HEK293 (cell line): ENCODE results near the gene CACNA1B.

ENCODE experiments used
- CTCF ChIA-PET: fragments of 350-600 bp; formaldehyde crosslinking; extraction: SDS; loops from one replicate; lab custom pipeline; 2021; ENCODE audit warnings: antibody characterized with exemption; lab: Yijun Ruan, JAX
- POLR2A ChIA-PET: fragments of 300-600 bp; formaldehyde crosslinking; extraction: SDS; loops from one replicate; lab custom pipeline; 2020; ENCODE audit warnings: antibody characterized with exemption, inconsistent platforms; lab: Yijun Ruan, JAX
- H3K27ac ChIP-seq: fragments of 200-500 bp; sonication (Bioruptor generic); 2 replicates; pipeline ENCODE4 v1.5.1; 2014; ENCODE audit warnings: low read depth, low read length, control low read depth, inconsistent platforms; ENCODE audit errors: extremely low read depth
- H3K36me3 ChIP-seq, 2 experiments: fragments of 200-500 bp in 1 of 2; sonication (Bioruptor generic) in 1 of 2; 1 replicate in 1 of 2; 2 replicates in 1 of 2; pipeline ENCODE4 v1.5.1; 2014 to 2017; ENCODE audit warnings: inconsistent platforms in 2 of 2, low read length in 2 of 2; ENCODE audit not compliant: control insufficient read depth in 2 of 2, insufficient read depth in 1 of 2
- H3K4me1 ChIP-seq: fragments of 200-500 bp; sonication (Bioruptor generic); 2 replicates; pipeline ENCODE4 v1.5.1; 2014; ENCODE audit warnings: mild to moderate bottlenecking, low read length, inconsistent platforms; ENCODE audit not compliant: control insufficient read depth, insufficient read depth
- H3K4me3 ChIP-seq: 2 replicates; pipeline ENCODE4 v1.5.1; 2011; ENCODE audit warnings: low read depth, mild to moderate bottlenecking, control low read depth, low read length, moderate library complexity
- H3K9me3 ChIP-seq: fragments of 200-500 bp; sonication (Bioruptor generic); 2 replicates; pipeline ENCODE4 v1.5.1; 2014; ENCODE audit warnings: low read depth, low read length, inconsistent platforms; ENCODE audit not compliant: control insufficient read depth, insufficient read depth
- AEBP2 ChIP-seq: fragments of 450-650 bp; formaldehyde crosslinking; IDR thresholded peaks from 2 replicates; pipeline ENCODE4 v1.5.1; 2016; ENCODE audit warnings: missing biosample characterization, missing genetic modification characterization, borderline replicate concordance
- EGR2 ChIP-seq: fragments of 450-650 bp; formaldehyde crosslinking; IDR thresholded peaks from 2 replicates; pipeline ENCODE4 v1.5.1; 2016; ENCODE audit warnings: low read depth, missing biosample characterization, missing genetic modification characterization
- KLF10 ChIP-seq: fragments of 450-650 bp; IDR thresholded peaks from 2 replicates; pipeline ENCODE4 v1.5.1; 2018; ENCODE audit warnings: missing biosample characterization, mild to moderate bottlenecking, missing genetic modification characterization
- KLF16 ChIP-seq: fragments of 450-650 bp; formaldehyde crosslinking; IDR thresholded peaks from 2 replicates; pipeline ENCODE4 v1.5.1; 2017; ENCODE audit warnings: missing biosample characterization, missing genetic modification characterization
- TRIM28 ChIP-seq: IDR thresholded peaks from 2 replicates; pipeline ENCODE4 v1.6.1; 2011; ENCODE audit warnings: low read length, control low read depth, borderline replicate concordance
- ZFHX2 ChIP-seq: fragments of 450-650 bp; formaldehyde crosslinking; conservative IDR thresholded peaks from 2 replicates; pipeline ENCODE4 v1.5.1; 2016; ENCODE audit warnings: missing biosample characterization, missing genetic modification characterization
- ZFP3 ChIP-seq: fragments of 450-650 bp; formaldehyde crosslinking; IDR thresholded peaks from 2 replicates; pipeline ENCODE4 v1.5.1; 2016; ENCODE audit warnings: low read depth, missing biosample characterization, missing genetic modification characterization
- ZNF114 ChIP-seq: fragments of 450-650 bp; formaldehyde crosslinking; IDR thresholded peaks from 2 replicates; pipeline ENCODE4 v1.5.0; 2017; ENCODE audit warnings: missing biosample characterization, missing genetic modification characterization
- ZNF138 ChIP-seq: fragments of 450-650 bp; formaldehyde crosslinking; IDR thresholded peaks from 2 replicates; pipeline ENCODE4 v1.5.1; 2016; ENCODE audit warnings: missing biosample characterization, missing genetic modification characterization, borderline replicate concordance
- ZNF174 ChIP-seq: fragments of 450-650 bp; formaldehyde crosslinking; IDR thresholded peaks from 2 replicates; pipeline ENCODE4 v1.5.0; 2017; ENCODE audit warnings: missing biosample characterization, mild to moderate bottlenecking, missing genetic modification characterization
- ZNF18 ChIP-seq: fragments of 450-650 bp; formaldehyde crosslinking; IDR thresholded peaks from 2 replicates; pipeline ENCODE4 v1.5.1; 2016; ENCODE audit warnings: missing biosample characterization, missing genetic modification characterization
- ZNF433 ChIP-seq: fragments of 450-650 bp; formaldehyde crosslinking; IDR thresholded peaks from 2 replicates; pipeline ENCODE4 v1.5.1; 2016; ENCODE audit warnings: missing biosample characterization, missing genetic modification characterization, low read depth
- ZNF449 ChIP-seq: fragments of 450-650 bp; formaldehyde crosslinking; IDR thresholded peaks from 2 replicates; pipeline ENCODE4 v1.5.1; 2017; ENCODE audit warnings: missing biosample characterization, mild to moderate bottlenecking, missing genetic modification characterization, moderate library complexity
- ZNF518A ChIP-seq: fragments of 450-650 bp; formaldehyde crosslinking; conservative IDR thresholded peaks from 2 replicates; pipeline ENCODE4 v1.5.1; 2016; ENCODE audit warnings: low read depth, missing biosample characterization, missing genetic modification characterization
- ZNF558 ChIP-seq: fragments of 450-650 bp; formaldehyde crosslinking; IDR thresholded peaks from 2 replicates; pipeline ENCODE4 v1.5.1; 2016; ENCODE audit warnings: missing biosample characterization, missing genetic modification characterization
- ZNF580 ChIP-seq: fragments of 450-650 bp; formaldehyde crosslinking; IDR thresholded peaks from 2 replicates; pipeline ENCODE4 v1.5.1; 2016; ENCODE audit warnings: missing biosample characterization, missing genetic modification characterization
- ZNF610 ChIP-seq: fragments of 450-650 bp; formaldehyde crosslinking; IDR thresholded peaks from 2 replicates; pipeline ENCODE4 v1.5.1; 2016; ENCODE audit warnings: missing biosample characterization, missing genetic modification characterization, borderline replicate concordance
- ZNF623 ChIP-seq: fragments of 450-650 bp; formaldehyde crosslinking; IDR thresholded peaks from 2 replicates; pipeline ENCODE4 v1.5.1; 2016; ENCODE audit warnings: missing biosample characterization, missing genetic modification characterization
- ZNF654 ChIP-seq: fragments of 450-650 bp; formaldehyde crosslinking; IDR thresholded peaks from 2 replicates; pipeline ENCODE4 v1.5.1; 2016; ENCODE audit warnings: low read depth, missing biosample characterization, missing genetic modification characterization
- ZNF658 ChIP-seq: fragments of 450-650 bp; formaldehyde crosslinking; IDR thresholded peaks from 2 replicates; pipeline ENCODE4; 2016; ENCODE audit warnings: missing biosample characterization, missing genetic modification characterization
- ZNF660 ChIP-seq: fragments of 450-650 bp; IDR thresholded peaks from 2 replicates; pipeline ENCODE4 v1.5.1; 2018; ENCODE audit warnings: missing biosample characterization, mild to moderate bottlenecking, missing genetic modification characterization
- ZNF707 ChIP-seq: fragments of 450-650 bp; formaldehyde crosslinking; IDR thresholded peaks from 2 replicates; pipeline ENCODE4 v1.5.1; 2016; ENCODE audit warnings: missing biosample characterization, missing genetic modification characterization

CACNA1B gene

GRCh38 chr9:138046641-138047301, 169.2 kb downstream of the CACNA1B start (continued):
- TF ChIP-seq ZNF18 (tag by site-specific recombination) (no peak), TRIM28 (no peak), ZNF623 (tag by site-specific recombination) (no peak), ZNF660 (tag by site-specific recombination) (no peak), ZNF138 (tag by site-specific recombination) (no peak), ZFP3 (tag by site-specific recombination) (no peak), ZNF658 (no peak), ZNF654 (tag by site-specific recombination) (no peak), ZNF580 (tag by site-specific recombination) (no peak)

GRCh38 chr9:138047469-138048040, 170.0 kb downstream of the CACNA1B start:
- Histone ChIP-seq H3K4me3 (no peak overlapping the region), H3K36me3 (no peaks in the 10 kb centered on the region), H3K4me1 (no peaks in the 10 kb centered on the region), H3K9me3 (no peaks in the 10 kb centered on the region)
- ChIA-PET CTCF (no interaction called here), POLR2A (no interaction called here)
- TF ChIP-seq KLF10 (tag by site-specific recombination), result no peak
- TF ChIP-seq EGR2 (tag by site-specific recombination), result peak; percentile 29; the same call in 1 of the 2 replicates
- no peak for TF ChIP-seq KLF16 (tag by site-specific recombination)
- TF ChIP-seq ZFHX2, result peak; percentile 39
- no peak for TF ChIP-seq ZNF707 (tag by site-specific recombination)
- TF ChIP-seq, all 188 proteins: peak for 2
- H3K27ac ChIP-seq, result no peak overlapping the region

- H3K9me3 ChIP-seq, result no peaks in the 10 kb centered on the region
- H3K36me3 ChIP-seq, result no peaks in the 10 kb centered on the region
- H3K4me1 ChIP-seq, result no peaks in the 10 kb centered on the region
- CTCF ChIA-PET, result interaction anchor here (0.6 kb wide), 1 partner anchor 12 kb away, joined by 3 read pairs; no protein-coding TSS in a partner anchor
- H3K27ac ChIP-seq, result no peak overlapping the region
- POLR2A ChIA-PET, result no interaction called here
- no peak overlapping the region for H3K4me3 ChIP-seq
- TF ChIP-seq ZNF449 (tag by site-specific recombination), result no peak
- no peak for TF ChIP-seq AEBP2 (tag by site-specific recombination)
- TF ChIP-seq ZNF518A (tag by site-specific recombination), result no peak
- no peak for TF ChIP-seq ZNF558
- no peak for TF ChIP-seq ZNF610 (tag by site-specific recombination)
- no peak for TF ChIP-seq ZNF114
- TF ChIP-seq ZNF433 (tag by site-specific recombination), result no peak
- no peak for TF ChIP-seq ZNF174
These were observed 170.6 kb downstream of the CACNA1B start for GRCh38 chr9:138048184-138048583.
